ENCODE results near the gene B3GNT5. TPM values are rescaled to one million over a fixed set of nuclear protein-coding genes. Genes with fewer than 3 reads are reported as not detected.

Gene B3GNT5
- total RNA-seq, 1 experiment from 2014 or later = 22.8 TPM

DNA sequence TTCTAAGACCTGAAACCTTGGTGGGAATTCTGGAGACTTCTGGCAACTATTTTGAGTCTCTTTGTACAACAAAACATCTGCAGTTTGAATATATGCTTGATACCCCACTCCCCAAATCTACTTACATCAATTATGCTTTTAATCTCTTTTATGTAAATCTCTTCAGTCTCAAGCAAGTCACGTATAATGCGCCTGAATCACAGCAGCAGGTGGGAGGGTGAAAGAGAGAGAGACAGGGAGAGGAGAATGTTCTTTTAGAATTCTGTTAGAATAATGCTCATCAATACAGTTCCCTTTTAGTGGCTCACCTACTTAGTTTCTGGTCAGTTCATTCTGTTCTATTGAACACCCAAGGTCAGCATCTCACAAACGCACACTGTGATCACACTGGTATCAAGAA is 22.2 kb upstream of the B3GNT5 start:
- Histone ChIP-seq H3K36me3 (ENCODE audit: control insufficient read depth, insufficient read depth, low read length) (no peaks in the 10 kb centered on the region), H3K4me3 (ENCODE audit: low read depth in 2 of 2, low read length in 2 of 2) (no peak overlapping the region), H3K27me3 (ENCODE audit: control insufficient read depth, insufficient read depth, low read length) (no peaks in the 10 kb centered on the region), H3K9me3 (ENCODE audit: control insufficient read depth, insufficient read depth, low read depth, low read length) (no peaks in the 10 kb centered on the region), H3K4me1 (ENCODE audit: control insufficient read depth, insufficient read depth, low read length) (no peaks in the 10 kb centered on the region), H3K27ac (ENCODE audit: low read length) (no peak overlapping the region)
- intact Hi-C loops (cut with micrococcal nuclease; ENCODE audit: unreplicated experiment) (no loop called here), in situ Hi-C loops (cut with HindIII; ENCODE audit: low pct_unique_long_range_greater_than_20kb, low sequenced_read_pairs) (no loop called here)
- ChIA-PET POLR2A (interaction anchor here (0.6 kb wide), 1 partner anchor 84 kb away, joined by 4 read pairs; no protein-coding TSS in a partner anchor), CTCF (no interaction called here)
- TF ChIP-seq, protein P1, sequence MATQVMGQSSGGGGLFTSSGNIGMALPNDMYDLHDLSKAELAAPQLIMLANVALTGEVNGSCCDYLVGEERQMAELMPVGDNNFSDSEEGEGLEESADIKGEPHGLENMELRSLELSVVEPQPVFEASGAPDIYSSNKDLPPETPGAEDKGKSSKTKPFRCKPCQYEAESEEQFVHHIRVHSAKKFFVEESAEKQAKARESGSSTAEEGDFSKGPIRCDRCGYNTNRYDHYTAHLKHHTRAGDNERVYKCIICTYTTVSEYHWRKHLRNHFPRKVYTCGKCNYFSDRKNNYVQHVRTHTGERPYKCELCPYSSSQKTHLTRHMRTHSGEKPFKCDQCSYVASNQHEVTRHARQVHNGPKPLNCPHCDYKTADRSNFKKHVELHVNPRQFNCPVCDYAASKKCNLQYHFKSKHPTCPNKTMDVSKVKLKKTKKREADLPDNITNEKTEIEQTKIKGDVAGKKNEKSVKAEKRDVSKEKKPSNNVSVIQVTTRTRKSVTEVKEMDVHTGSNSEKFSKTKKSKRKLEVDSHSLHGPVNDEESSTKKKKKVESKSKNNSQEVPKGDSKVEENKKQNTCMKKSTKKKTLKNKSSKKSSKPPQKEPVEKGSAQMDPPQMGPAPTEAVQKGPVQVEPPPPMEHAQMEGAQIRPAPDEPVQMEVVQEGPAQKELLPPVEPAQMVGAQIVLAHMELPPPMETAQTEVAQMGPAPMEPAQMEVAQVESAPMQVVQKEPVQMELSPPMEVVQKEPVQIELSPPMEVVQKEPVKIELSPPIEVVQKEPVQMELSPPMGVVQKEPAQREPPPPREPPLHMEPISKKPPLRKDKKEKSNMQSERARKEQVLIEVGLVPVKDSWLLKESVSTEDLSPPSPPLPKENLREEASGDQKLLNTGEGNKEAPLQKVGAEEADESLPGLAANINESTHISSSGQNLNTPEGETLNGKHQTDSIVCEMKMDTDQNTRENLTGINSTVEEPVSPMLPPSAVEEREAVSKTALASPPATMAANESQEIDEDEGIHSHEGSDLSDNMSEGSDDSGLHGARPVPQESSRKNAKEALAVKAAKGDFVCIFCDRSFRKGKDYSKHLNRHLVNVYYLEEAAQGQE (IDR thresholded peaks at IDR 0.05; ENCODE audit: insufficient read depth in 1 of 2, low read depth in 2 of 2, low read length in 1 of 2) = no peak
- TF ChIP-seq POLR2AphosphoS5 (IDR thresholded peaks at IDR 0.05; ENCODE audit: low read depth, low read length) (no peak), TCF7L2 (IDR thresholded peaks at IDR 0.05; ENCODE audit: low read depth, low read length) (no peak), SIN3A (IDR thresholded peaks at IDR 0.05; ENCODE audit: borderline replicate concordance, insufficient read depth, low read depth, low read length) (no peak)
- TF ChIP-seq, protein P2, sequence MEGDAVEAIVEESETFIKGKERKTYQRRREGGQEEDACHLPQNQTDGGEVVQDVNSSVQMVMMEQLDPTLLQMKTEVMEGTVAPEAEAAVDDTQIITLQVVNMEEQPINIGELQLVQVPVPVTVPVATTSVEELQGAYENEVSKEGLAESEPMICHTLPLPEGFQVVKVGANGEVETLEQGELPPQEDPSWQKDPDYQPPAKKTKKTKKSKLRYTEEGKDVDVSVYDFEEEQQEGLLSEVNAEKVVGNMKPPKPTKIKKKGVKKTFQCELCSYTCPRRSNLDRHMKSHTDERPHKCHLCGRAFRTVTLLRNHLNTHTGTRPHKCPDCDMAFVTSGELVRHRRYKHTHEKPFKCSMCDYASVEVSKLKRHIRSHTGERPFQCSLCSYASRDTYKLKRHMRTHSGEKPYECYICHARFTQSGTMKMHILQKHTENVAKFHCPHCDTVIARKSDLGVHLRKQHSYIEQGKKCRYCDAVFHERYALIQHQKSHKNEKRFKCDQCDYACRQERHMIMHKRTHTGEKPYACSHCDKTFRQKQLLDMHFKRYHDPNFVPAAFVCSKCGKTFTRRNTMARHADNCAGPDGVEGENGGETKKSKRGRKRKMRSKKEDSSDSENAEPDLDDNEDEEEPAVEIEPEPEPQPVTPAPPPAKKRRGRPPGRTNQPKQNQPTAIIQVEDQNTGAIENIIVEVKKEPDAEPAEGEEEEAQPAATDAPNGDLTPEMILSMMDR (IDR thresholded peaks at IDR 0.05) = no peak
- DNase-seq (ENCODE audit: low read depth, low spot score) = no peak
- BruUV-seq (replicated peaks) = no TSS peak
- ATAC-seq = no peak

GRCh38 chr3:183233966-183234365 is 19.1 kb upstream of the B3GNT5 start:
- Histone ChIP-seq H3K4me3 (ENCODE audit: low read depth in 2 of 2, low read length in 2 of 2) (no peak overlapping the region), H3K4me1 (ENCODE audit: control insufficient read depth, insufficient read depth, low read length) (no peaks in the 10 kb centered on the region), H3K36me3 (ENCODE audit: control insufficient read depth, insufficient read depth, low read length) (no peaks in the 10 kb centered on the region), H3K27me3 (ENCODE audit: control insufficient read depth, insufficient read depth, low read length) (no peaks in the 10 kb centered on the region), H3K27ac (ENCODE audit: low read length) (no peak overlapping the region), H3K9me3 (ENCODE audit: control insufficient read depth, insufficient read depth, low read depth, low read length) (no peaks in the 10 kb centered on the region)
- BruUV-seq (replicated peaks) = no TSS peak
- ATAC-seq = no peak
- intact Hi-C loops (cut with micrococcal nuclease; ENCODE audit: unreplicated experiment) = no loop called here
- CTCF ChIA-PET = no interaction called here
- DNase-seq (ENCODE audit: low read depth, low spot score) = no peak
- POLR2A ChIA-PET = interaction anchor here (0.6 kb wide), 1 partner anchor 82 kb away, joined by 3 read pairs; no protein-coding TSS in a partner anchor
- in situ Hi-C loops (cut with HindIII; ENCODE audit: low pct_unique_long_range_greater_than_20kb, low sequenced_read_pairs) = no loop called here
- TF ChIP-seq TCF7L2 (IDR thresholded peaks at IDR 0.05; ENCODE audit: low read depth, low read length) (no peak), SIN3A (IDR thresholded peaks at IDR 0.05; ENCODE audit: borderline replicate concordance, insufficient read depth, low read depth, low read length) (no peak), POLR2AphosphoS5 (IDR thresholded peaks at IDR 0.05; ENCODE audit: low read depth, low read length) (no peak)
- TF ChIP-seq, protein P1 (IDR thresholded peaks at IDR 0.05; ENCODE audit: insufficient read depth in 1 of 2, low read depth in 2 of 2, low read length in 1 of 2) = no peak
- TF ChIP-seq, protein P2 (IDR thresholded peaks at IDR 0.05) = no peak

Data from Panc1 (cell line).